NCI-H510A (cell line): ENCODE results near the gene ENSA.
"Not testable (repeated sequence)": the region's sequence is repeated elsewhere in the genome, so short reads cannot be mapped to it uniquely, and the experiment has no call there.

ENCODE experiments used
- DNase-seq: peaks from one replicate; lab custom pipeline; 2025; lab: John Stamatoyannopoulos, UW

The ENSA gene

DNA sequence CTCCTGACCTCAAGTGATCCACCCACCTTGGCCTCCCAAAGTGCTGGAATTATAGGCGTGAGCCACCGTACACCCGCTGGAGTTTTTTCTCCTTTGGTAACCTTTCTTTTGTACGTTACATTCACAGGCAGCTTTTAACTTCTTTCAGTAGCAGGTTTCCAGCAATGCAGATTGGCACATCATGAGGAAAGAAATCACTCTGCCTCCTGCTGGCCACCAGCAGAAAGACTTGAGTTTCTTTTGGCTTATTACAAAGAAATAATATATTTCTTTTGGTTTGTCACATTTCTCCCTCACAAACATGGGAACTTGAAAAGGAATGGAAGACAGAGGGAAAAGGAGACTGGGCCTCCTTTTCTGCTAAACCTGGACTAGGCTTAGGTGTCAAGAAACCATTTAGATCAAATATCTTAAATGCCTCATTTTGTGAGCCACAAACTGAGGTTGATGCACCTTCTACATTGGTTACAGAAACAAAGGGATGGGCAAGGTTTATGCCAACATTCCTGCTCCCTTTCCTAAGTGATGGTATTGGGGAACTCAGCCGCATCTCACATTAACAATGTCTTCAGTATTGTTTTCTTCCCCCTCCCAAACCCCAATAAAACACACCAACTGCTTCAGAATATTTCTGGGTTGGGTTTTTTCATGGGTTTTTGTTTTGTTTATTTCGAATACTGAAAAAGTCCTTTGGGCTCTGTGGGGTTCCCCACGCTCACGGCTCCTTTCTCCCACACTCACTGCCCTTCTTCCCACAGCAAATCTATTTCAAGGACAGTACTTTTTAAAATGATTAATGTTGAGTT, 7.7 kb downstream of the ENSA start:
- DNase-seq = no peak

DNA sequence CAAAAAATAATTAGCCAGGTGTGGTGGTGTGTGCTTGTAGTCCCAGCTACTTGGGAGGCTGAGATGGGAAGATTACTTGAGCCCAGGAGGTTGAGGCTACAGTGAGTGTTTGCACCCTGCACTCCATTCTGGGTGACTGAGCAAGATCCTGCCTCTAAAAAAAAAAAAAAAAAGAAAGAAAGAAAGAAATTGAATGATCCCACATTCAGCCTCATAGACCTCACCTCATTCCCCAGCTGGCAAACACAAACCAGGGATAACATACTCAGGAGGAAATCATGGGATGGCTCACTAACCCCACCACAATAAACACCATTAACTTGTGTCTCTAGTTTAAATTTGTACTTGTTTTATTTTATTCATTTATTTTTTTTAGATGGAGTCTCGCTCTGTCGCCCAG, 8.5 kb downstream of the ENSA start:
- no peak for DNase-seq

GRCh38 chr1:150619576-150620509, 9.6 kb downstream of the ENSA start:
- DNase-seq = no peak

- DNase-seq = no peak
These were observed 13.8 kb downstream of the ENSA start for GRCh38 chr1:150615346-150616201.

DNA sequence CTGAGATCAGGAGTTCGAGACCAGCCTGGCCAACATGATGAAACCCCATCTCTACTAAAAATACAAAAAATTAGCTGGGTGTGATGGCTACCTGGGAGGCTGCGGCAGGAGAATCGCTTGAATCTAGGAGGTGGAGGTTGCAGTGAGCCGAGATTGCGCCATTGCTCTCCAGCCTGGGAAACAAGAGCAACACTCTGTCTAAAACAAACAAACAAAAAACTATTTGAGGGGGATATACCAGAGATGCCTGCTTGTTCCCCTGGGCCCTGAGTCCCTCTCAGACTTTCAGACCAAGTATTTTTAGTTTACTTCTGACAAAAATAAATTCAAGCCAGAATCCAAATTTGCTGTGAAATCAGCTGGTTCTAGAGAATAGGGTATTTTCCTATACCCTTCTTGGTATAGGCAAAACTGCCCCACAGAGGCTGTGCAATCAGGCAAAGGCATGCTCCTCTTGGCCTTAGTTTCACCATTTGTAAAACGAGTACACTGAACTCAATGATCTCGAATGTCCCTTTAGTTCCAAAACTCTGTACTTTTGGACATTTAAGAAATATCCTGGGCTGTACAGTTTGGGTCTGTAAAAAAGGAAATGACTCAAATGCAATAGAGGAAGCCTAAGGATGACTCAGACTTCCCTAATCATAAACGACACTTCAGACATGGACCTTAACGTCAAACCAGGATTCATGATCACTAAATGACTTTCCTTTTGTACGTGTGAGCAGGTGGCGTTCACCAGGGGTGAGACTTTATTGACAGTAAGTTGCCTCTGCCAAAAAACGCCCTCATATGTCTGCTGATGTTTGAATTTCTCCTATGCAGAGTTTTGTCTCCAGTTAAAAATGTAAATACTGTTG, 16.1 kb downstream of the ENSA start:
- no peak for DNase-seq

DNA sequence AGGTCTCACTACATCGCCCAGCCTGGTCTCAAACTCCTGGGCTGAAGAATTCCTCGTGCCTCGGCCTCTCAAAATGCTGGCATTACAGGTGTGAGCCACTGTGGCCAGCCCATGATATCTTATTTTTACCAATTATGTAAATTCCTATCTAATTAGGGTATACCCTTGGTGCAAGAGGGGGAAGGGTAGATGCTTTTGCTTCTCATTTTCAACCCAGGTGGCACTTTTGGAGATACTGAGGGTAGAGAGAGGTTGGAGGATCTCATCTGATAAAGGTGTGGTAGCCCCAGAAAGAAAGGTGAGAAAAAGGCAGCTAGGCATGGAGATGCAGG, 17.4 kb downstream of the ENSA start:
- no peak for DNase-seq

- no peak for DNase-seq
These were observed 18.8 kb downstream of the ENSA start for GRCh38 chr1:150610576-150610975.

DNA sequence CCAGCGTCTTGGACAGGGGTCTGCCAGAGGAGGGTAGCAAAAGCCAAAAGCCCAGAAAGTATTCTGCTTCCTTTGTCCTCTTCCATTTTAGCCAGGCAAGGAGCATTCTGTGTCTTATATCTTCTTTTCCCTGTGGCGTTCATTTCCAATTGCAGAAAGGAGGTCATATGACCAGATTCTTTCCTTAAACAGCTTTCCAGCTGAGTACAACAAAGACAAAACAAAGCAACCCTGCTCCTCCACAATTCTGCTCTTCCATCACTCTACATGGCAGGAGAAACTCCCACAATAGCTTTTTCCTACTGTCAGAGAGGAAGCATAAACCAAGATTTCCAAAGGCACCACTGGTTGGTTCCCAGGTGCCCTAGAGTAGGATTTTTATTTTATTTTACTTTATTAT, 19.7 kb downstream of the ENSA start:
- DNase-seq = no peak

GRCh38 chr1:150606463-150607142, 22.8 kb downstream of the ENSA start:
- no peak for DNase-seq

- DNase-seq = not testable (repeated sequence)
These were observed 24.0 kb downstream of the ENSA start for GRCh38 chr1:150605451-150605731.

DNA sequence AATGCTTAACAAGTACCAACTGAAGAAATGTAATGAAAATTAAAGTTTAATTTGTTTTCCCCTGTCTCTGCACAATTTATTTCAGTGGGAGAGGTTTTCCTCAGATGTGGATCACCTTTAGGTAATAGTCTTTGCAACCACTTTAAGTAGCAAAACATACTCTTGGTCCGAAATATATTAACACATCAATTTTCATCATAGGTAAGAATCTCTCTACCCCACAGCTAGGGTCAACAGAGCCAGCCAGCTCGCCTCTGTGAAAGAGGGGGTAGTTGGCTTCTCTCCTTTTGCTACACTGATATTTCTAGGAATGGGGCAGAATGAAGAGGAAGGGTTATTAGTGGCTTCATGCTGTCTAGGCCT, 25.2 kb downstream of the ENSA start:
- no peak for DNase-seq

- no peak for DNase-seq
These were observed 25.7 kb downstream of the ENSA start for GRCh38 chr1:150603711-150604110.

- not testable (repeated sequence) for DNase-seq
These were observed 27.0 kb downstream of the ENSA start for GRCh38 chr1:150602372-150602771.

GRCh38 chr1:150601540-150601939, 27.9 kb downstream of the ENSA start:
- no peak for DNase-seq

- not testable (repeated sequence) for DNase-seq
These were observed 31.1 kb downstream of the ENSA start for GRCh38 chr1:150598346-150598745.

GRCh38 chr1:150596976-150597375, 32.4 kb downstream of the ENSA start:
- DNase-seq = no peak

DNA sequence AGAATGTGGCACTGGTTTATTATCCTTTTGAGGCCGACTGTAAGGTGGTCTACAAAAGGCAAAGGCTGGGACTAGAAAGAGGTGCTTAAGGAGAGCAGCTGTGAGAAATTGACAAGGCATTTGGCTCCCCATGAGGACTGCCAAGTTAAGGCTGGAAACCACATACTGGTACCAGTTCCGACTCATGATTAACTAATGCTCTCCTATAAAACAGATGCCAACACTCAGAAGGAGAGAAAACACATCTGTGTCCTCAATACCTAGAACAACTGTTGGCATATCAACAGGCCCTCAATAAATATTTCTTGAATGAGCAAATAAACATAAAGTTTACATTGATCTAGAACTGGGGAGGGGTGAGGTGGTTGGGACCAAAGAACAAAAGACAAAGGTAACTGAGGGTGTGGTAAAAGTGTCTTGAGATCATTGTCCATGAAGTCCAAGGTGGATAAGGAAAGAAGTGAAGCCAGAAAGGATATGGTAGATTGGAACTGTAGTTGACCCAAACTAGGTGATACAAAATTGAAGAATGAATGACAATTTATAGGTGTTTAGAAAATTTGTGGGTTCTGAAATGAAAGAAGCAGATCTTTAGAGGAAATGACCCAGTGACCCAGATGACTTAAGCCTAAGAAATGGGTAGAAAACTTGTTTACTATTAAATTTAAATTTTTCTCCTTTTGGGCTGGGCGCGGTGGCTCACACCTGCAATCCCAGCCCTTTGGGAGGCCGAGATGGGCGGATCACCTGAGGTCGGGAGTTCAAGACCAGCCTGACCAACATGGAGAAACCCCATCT, 33.1 kb downstream of the ENSA start:
- DNase-seq = no peak

- no peak for DNase-seq
These were observed 47.0 kb downstream of the ENSA start for GRCh38 chr1:150582371-150582770.

GRCh38 chr1:150581962-150582361, 47.5 kb downstream of the ENSA start:
- not testable (repeated sequence) for DNase-seq

DNA sequence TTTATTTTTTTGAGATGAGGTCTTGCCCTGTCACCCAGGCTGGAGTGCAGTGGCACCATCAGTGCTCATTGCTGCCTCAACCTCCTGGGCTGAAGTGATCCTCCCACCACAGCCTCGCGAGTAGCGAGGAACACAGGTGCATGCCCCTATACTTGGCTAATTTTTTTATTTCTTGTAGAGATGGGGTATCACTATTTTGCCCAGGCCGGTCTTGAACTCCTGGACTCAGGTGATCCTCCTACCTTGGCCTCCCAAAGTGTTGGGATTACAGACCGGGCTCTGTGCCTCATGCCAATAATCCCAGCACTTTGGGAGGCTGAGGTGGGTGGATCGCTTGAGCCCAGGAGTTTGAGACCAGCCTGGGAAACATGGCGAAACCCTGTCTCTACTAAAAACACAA, 48.0 kb downstream of the ENSA start:
- not testable (repeated sequence) for DNase-seq
